H4 (cell line): ENCODE measurements around the gene GPC1. TPM values are rescaled to one million over a fixed set of nuclear protein-coding genes. Genes with fewer than 3 reads are reported as not detected.
"Not testable (repeated sequence)": the region's sequence is repeated elsewhere in the genome, so short reads cannot be mapped to it uniquely, and the experiment has no call there.

Experiments
- DNase-seq: peaks from one replicate; pipeline ENCODE4 v3.0.0-alpha.2; 2015; ENCODE audit warnings: low spot score
- total RNA-seq: library from RNA; depleted of rRNA; stranded (reverse); fragments of >200 nt; shearing (Covaris generic); gene quantifications from 2 replicates; pipeline ENCODE4 v1.2.3, GENCODE V29; 2014

GPC1 gene
- total RNA-seq, 1 experiment from 2014 or later: 17.9 TPM

GRCh38 chr2:240467149-240467642 is 31.7 kb downstream of the GPC1 start:
- DNase-seq: no peak

GRCh38 chr2:240467659-240468302 is 32.3 kb downstream of the GPC1 start:
- DNase-seq: no peak

GRCh38 chr2:240468303-240469238 is 33.1 kb downstream of the GPC1 start:
- no peak for DNase-seq

- no peak for DNase-seq
These were observed 33.8 kb downstream of the GPC1 start for GRCh38 chr2:240469239-240469636.

GRCh38 chr2:240469740-240470139 is 34.3 kb downstream of the GPC1 start:
- no peak for DNase-seq

GRCh38 chr2:240472078-240472790 is 36.8 kb downstream of the GPC1 start:
- peak; percentile 1 for DNase-seq

GRCh38 chr2:240473211-240473610 is 37.7 kb downstream of the GPC1 start:
- DNase-seq: no peak

- no peak for DNase-seq
These were observed 42.5 kb downstream of the GPC1 start for GRCh38 chr2:240477916-240478315.

- DNase-seq: no peak
These were observed 43.1 kb downstream of the GPC1 start for GRCh38 chr2:240478346-240479110.

GRCh38 chr2:240479111-240479501 is 43.6 kb downstream of the GPC1 start:
- DNase-seq: no peak

GRCh38 chr2:240480834-240481623 is 45.6 kb downstream of the GPC1 start:
- DNase-seq: no peak

- no peak for DNase-seq
These were observed 46.3 kb downstream of the GPC1 start for GRCh38 chr2:240481720-240482119.

GRCh38 chr2:240482141-240482540 is 46.7 kb downstream of the GPC1 start:
- DNase-seq: no peak

- DNase-seq: no peak
These were observed 56.0 kb downstream of the GPC1 start for GRCh38 chr2:240491483-240491882.

- DNase-seq: no peak
These were observed 58.8 kb downstream of the GPC1 start for GRCh38 chr2:240494194-240494793.

- not testable (repeated sequence) for DNase-seq
These were observed 59.5 kb downstream of the GPC1 start for GRCh38 chr2:240494942-240495341.

- DNase-seq: peak; percentile 30
These were observed 61.6 kb downstream of the GPC1 start for GRCh38 chr2:240497082-240497481.

- no peak for DNase-seq
These were observed 62.9 kb downstream of the GPC1 start for GRCh38 chr2:240498171-240498957.

GRCh38 chr2:240498958-240499260 is 63.4 kb downstream of the GPC1 start:
- DNase-seq: no peak
